Heart left ventricle (tissue), 16 donors: ENCODE data around the gene NR3C2. TPM values are rescaled to one million over a fixed set of nuclear protein-coding genes. Genes with fewer than 3 reads are reported as not detected.

Experiments used
- ATAC-seq, 4 donors: fragments of 200-7000 bp; cut with Tn5 transposase; one replicate each; pipeline ENCODE4 v1.9.1; 2020 to 2022; ENCODE audit warnings: moderate library complexity in 4 of 4, mild to moderate bottlenecking in 3 of 4, moderate number of reproducible peaks in 1 of 4
- DNase-seq, 5 donors: peaks; one replicate each; pipeline ENCODE4 v3.0.0-alpha.2; 2020
- H3K27ac ChIP-seq, 12 donors: fragments of 200-600 bp; sonication (generic) in 4 of 12; one replicate each; pipeline versions ENCODE4 v1.5.0 to v1.8.0; 2016 to 2022; ENCODE audit warnings: mild to moderate bottlenecking in 2 of 12
- H3K27me3 ChIP-seq, 9 donors: fragments of 200-600 bp; sonication (generic) in 2 of 9; one replicate each; pipeline versions ENCODE4 v1.5.1 to v1.8.0; 2016 to 2022; ENCODE audit warnings: mild to moderate bottlenecking in 3 of 9
- H3K36me3 ChIP-seq, 9 donors: fragments of 200-600 bp; sonication (generic) in 2 of 9; one replicate each; pipeline versions ENCODE4 v1.5.0 to v1.8.0; 2018 to 2022; ENCODE audit warnings: mild to moderate bottlenecking in 2 of 9
- H3K4me1 ChIP-seq, 12 donors: fragments of 200-600 bp; sonication (generic) in 4 of 12; one replicate each; pipeline versions ENCODE4 v1.5.0 to v1.8.0; 2016 to 2022; ENCODE audit warnings: mild to moderate bottlenecking in 3 of 12
- H3K4me3 ChIP-seq, 12 donors: fragments of 200-600 bp; sonication (generic) in 4 of 12; one replicate each; pipeline versions ENCODE4 v1.5.0 to v1.8.0; 2017 to 2022; ENCODE audit warnings: mild to moderate bottlenecking in 9 of 12, moderate library complexity in 4 of 12
- H3K9me3 ChIP-seq, 12 donors: fragments of 200-600 bp; sonication (generic) in 4 of 12; one replicate each; pipeline versions ENCODE4 v1.5.0 to v1.8.0; 2016 to 2022; ENCODE audit warnings: mild to moderate bottlenecking in 1 of 12
- CTCF ChIP-seq, 12 donors: fragments of 200-600 bp; sonication (generic) in 4 of 12; IDR thresholded peaks; one replicate each; pipeline versions ENCODE4 v1.5.0 to v1.8.0; 2018 to 2022; ENCODE audit warnings: antibody characterized with exemption in 12 of 12, mild to moderate bottlenecking in 5 of 12
- POLR2A ChIP-seq, 2 donors: fragments of 450-650 bp; IDR thresholded peaks; one replicate each; pipeline ENCODE4 v1.6.1; 2017; ENCODE audit warnings: antibody characterized with exemption in 2 of 2, mild to moderate bottlenecking in 2 of 2, moderate library complexity in 2 of 2
- WGBS, 4 donors: extraction: QIAGEN DNeasy Blood & Tissue Kit in 2 of 4; methylation state at CpG; one replicate each; pipeline versions ENCODE4 v1.1.5 to v1.1.7; 2013 to 2018; 5-methylcytosine and 5-hydroxymethylcytosine counted together
- intact Hi-C, 10 donors: fragments of 100-400 bp; cut with DNase I; formaldehyde crosslinking; loops; one replicate each; pipeline versions ENCODE4 v1.11.1 to v1.14.2; 2022
- polyA plus RNA-seq, 2 donors: library from polyadenylated mRNA; stranded (reverse); fragments of 200-250 nt; gene quantifications; one replicate each; pipeline ENCODE4 v1.2.3, GENCODE V29; 2013
- total RNA-seq, 9 donors: library from RNA; depleted of rRNA in 2 of 9; stranded (reverse); fragments of >200 nt in 2 of 9; fragmentation: NEBNext Ultra II Directional in 3 of 9; extraction: Animal tissue kit (Norgen Biotek cat#: 25700) in 3 of 9; gene quantifications; one replicate each; pipeline versions ENCODE4 v1.1.0 to v1.2.4, GENCODE V29; 2016 to 2023
- donor health status: ischemic (EF 13 %, LVEDD 7.1; RV severe dilation, severe dysfunction).
- donor health status: healthy with polysubstance abuse.
- donor health status: DM: no; HTN: yes; CAD: no.
- donor health status: DM: no; HTN: no; CAD: no.
- donor health status: ischemic (EF 25% LVEDD 6.9; RV normal size, moderate dysfunction).
- donor health status: ischemic (EF 25% LVEDD 5.7; RV mildly dilated, moderate dysfunction).
- donor health status: healthy.
- donor health status: DM: yes; HTN: yes; CAD: no.
- donor health status: ischemic (EF 35%, LVEDD 5.7; RV mildly dilated, moderate dysfunction).
- donor health status: nonischemic (EF 11% LVEDD 7.7; RV severe dilation, severe dysfunction).
- donor health status: DM: yes; HTN: yes; CAD: no.
- donor health status: PGD.
- donor health status: ischemic (EF 29% LVEDD 5.4; RV normal size, mild dysfunction).
- donor health status: nonischemic (EF 23%, LVEDD 6.1; RV moderate dilation, normal function).

NR3C2 gene
- total and polyA plus RNA-seq, 11 donors: 3.6 to 26.5 (median 18.4) TPM

DNA sequence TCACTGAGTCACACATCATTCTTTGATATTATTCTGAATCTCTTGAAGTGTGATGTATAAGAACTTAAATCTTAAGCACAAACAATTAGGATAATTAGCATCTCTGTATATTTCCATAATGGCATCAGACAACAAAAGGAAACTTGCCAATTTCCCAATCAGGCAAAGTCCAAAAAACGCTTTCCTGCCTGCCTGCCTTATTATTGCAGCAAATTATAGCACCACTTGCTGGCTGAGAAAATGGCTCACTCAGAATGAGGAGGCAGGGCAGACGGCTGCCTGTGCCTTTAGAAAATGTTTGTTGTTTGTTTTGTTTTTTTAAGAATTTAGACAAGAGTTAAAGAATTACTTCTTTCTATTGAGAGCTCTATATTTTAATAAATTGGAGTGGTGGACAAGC lies 27.7 kb upstream of the NR3C2 start:
- intact Hi-C loops: no loop called here
- TF ChIP-seq CTCF (IDR thresholded peaks at IDR 0.05): peak in 1 of 12 donors; percentile 9
- TF ChIP-seq POLR2A (IDR thresholded peaks at IDR 0.05): no peak

DNA sequence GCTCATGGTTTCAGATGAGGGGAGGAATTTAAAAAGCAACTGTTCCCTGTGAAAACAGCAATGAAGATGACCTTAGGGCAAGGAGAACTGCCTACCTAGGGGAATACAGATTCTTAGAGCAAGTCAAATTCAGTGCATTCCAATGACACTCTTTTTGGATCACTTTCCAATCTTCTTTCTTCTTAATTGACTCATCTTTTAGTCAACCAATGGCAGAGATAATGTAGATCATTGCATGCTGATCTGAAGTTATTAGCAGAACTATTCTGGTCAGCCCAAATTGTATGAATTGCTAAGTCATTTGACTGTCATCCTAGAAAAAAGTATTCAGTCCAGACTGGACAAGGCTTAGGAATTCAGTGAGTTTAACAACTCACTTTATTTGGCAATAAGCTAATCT lies 12.6 kb upstream of the NR3C2 start:
- H3K4me3 ChIP-seq: no peak overlapping the region
- H3K36me3 ChIP-seq: no peaks in the 10 kb centered on the region
- ATAC-seq (no peak), DNase-seq (no peak)
- intact Hi-C loops: no loop called here
- no peaks in the 10 kb centered on the region for H3K4me1 ChIP-seq
- no peak overlapping the region for H3K27ac ChIP-seq
- H3K9me3 ChIP-seq: no peaks in the 10 kb centered on the region
- H3K27me3 ChIP-seq: no peaks in the 10 kb centered on the region
- TF ChIP-seq CTCF (IDR thresholded peaks at IDR 0.05) (no peak), POLR2A (IDR thresholded peaks at IDR 0.05) (no peak)

More for the DNA sequence above, 27.7 kb upstream of the NR3C2 start:
- WGBS, 4 donors: 57 to 69% (median 68%) methylated on average over 2 of the region's 2 CpGs
- no peaks in the 10 kb centered on the region for H3K4me1 ChIP-seq
- no peak overlapping the region for H3K4me3 ChIP-seq
- ATAC-seq: no peak
- H3K9me3 ChIP-seq: peaks cover 0 to 9% (median 0%) of the 10 kb centered on the region in 12 donors
- H3K27ac ChIP-seq: no peak overlapping the region
- no peak for DNase-seq
- no peaks in the 10 kb centered on the region for H3K27me3 ChIP-seq
- no peaks in the 10 kb centered on the region for H3K36me3 ChIP-seq

DNA sequence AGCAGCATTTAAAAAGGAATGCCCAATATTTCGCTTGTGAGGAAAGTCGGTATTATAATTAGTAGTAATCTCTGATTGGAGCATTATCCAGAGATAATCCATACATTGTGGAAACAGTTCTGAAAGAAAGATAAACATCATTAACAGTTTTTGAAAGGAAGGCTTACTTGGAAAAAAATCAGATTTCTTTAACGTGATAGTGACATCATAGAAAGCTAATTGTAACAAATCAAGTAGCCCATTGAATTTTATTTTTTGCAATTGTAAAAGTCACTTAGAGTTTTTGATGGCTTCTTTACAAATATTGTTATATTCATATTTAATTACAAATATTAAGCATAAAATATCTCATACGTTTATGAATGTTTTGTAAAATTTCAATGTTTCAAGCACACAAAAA lies 11.6 kb upstream of the NR3C2 start:
- H3K4me1 ChIP-seq: peaks cover 0 to 7% (median 0%) of the 10 kb centered on the region in 12 donors
- DNase-seq (no peak), ATAC-seq (no peak)
- H3K27ac ChIP-seq: no peak overlapping the region
- 77 to 91% (median 78%) methylated on average over 4 of the region's 4 CpGs for WGBS, 4 donors
- no peaks in the 10 kb centered on the region for H3K36me3 ChIP-seq
- H3K4me3 ChIP-seq: no peak overlapping the region
- no peaks in the 10 kb centered on the region for H3K27me3 ChIP-seq
- intact Hi-C loops: no loop called here
- no peak for TF ChIP-seq CTCF (IDR thresholded peaks at IDR 0.05)
- TF ChIP-seq POLR2A (IDR thresholded peaks at IDR 0.05): no peak
- H3K9me3 ChIP-seq: no peaks in the 10 kb centered on the region

DNA sequence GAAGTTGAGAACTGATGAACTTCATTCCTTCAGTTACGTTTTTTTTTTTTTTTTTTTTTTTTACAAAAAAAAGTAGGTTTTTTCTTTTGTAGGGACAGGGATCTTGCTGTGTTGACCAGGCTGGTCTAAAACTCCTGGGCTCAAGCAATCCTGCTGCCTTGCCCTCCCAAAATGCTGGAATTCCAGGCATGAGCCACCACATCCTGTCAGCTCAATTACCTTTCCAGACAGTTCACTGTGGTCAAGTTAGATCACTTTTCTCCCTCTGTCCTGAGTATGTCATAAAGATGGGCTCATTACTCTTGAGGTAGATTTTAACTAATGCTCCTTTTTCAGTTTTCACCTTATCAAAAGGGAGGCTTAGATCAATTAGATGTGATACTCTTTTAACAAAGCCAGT lies 10.8 kb upstream of the NR3C2 start:
- Histone ChIP-seq H3K27me3 (no peaks in the 10 kb centered on the region), H3K9me3 (no peaks in the 10 kb centered on the region), H3K36me3 (no peaks in the 10 kb centered on the region), H3K27ac (no peak overlapping the region), H3K4me1 (peaks cover 0 to 16% (median under 1%) of the 10 kb centered on the region in 12 donors), H3K4me3 (no peak overlapping the region)
- no peak for DNase-seq
- intact Hi-C loops: no loop called here
- 79 to 93% (median 85%) methylated on average over 1 of the region's 1 CpG for WGBS, 4 donors
- no peak for TF ChIP-seq POLR2A (IDR thresholded peaks at IDR 0.05)
- no peak for TF ChIP-seq CTCF (IDR thresholded peaks at IDR 0.05)
- no peak for ATAC-seq
